ENCODE results near the gene EGLN2.
"Not testable (repeated sequence)": the region's sequence is repeated elsewhere in the genome, so short reads cannot be mapped to it uniquely, and the experiment has no call there.

GRCh38 chr19:40812571-40812970 is 13.6 kb downstream of the EGLN2 start:
- TF ChIP-seq EZH2 (IDR thresholded peaks at IDR 0.05); CTCF (IDR thresholded peaks at IDR 0.05 in 2 of 3, conservative IDR thresholded peaks at IDR 0.05 in 1 of 3; ENCODE audit: borderline replicate concordance in 1 of 3, insufficient read depth in 1 of 3, low read depth in 2 of 3, low read length in 2 of 3); POLR2A (IDR thresholded peaks at IDR 0.05; ENCODE audit: borderline replicate concordance, extremely low read depth, insufficient read depth, insufficient read length); ZFX (IDR thresholded peaks at IDR 0.05); ZNF274 (IDR thresholded peaks at IDR 0.05; ENCODE audit: low read depth, low read length); SRF (IDR thresholded peaks at IDR 0.05; ENCODE audit: low read depth); ZBTB33 (IDR thresholded peaks at IDR 0.05; ENCODE audit: extremely low read depth, insufficient replicate concordance, low read length); YY1 (IDR thresholded peaks at IDR 0.05; ENCODE audit: extremely low read depth, insufficient replicate concordance, low read depth, low read length); EZH2phosphoT487 (IDR thresholded peaks at IDR 0.05; ENCODE audit: borderline replicate concordance); JUND (IDR thresholded peaks at IDR 0.05); CEBPB (IDR thresholded peaks at IDR 0.05; ENCODE audit: low read depth); POLR2AphosphoS5 (IDR thresholded peaks at IDR 0.05; ENCODE audit: low read depth, low read length); TCF7L2 (IDR thresholded peaks at IDR 0.05; ENCODE audit: borderline replicate concordance, extremely low read depth, insufficient read depth, insufficient read length): not testable (repeated sequence)
- TF ChIP-seq, protein P1, sequence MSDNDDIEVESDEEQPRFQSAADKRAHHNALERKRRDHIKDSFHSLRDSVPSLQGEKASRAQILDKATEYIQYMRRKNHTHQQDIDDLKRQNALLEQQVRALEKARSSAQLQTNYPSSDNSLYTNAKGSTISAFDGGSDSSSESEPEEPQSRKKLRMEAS (IDR thresholded peaks at IDR 0.05) = not testable (repeated sequence)

Measured in HCT116 (cell line).